Astrocyte (in vitro differentiated cells and primary cell): Measurements from ENCODE around the gene CTRB2. TPM values are rescaled to one million over a fixed set of nuclear protein-coding genes. Genes with fewer than 3 reads are reported as not detected.

Experiments
- DNase-seq: peaks from one replicate; pipeline ENCODE4 v3.0.0-alpha.2; 2010; ENCODE audit warnings: low read depth
- FAIRE-seq: peaks from 2 replicates; lab custom pipeline; 2011; peaks lifted over from hg19 to GRCh38; lab: Jason Lieb, UNC
- H2AFZ ChIP-seq: 2 replicates; pipeline ENCODE4 v1.6.0; 2012; ENCODE audit warnings: low read depth, low read length, inconsistent platforms
- H3K27ac ChIP-seq: 2 replicates; pipeline ENCODE4 v1.5.1; 2011; ENCODE audit warnings: low read depth, low read length, inconsistent platforms
- H3K27me3 ChIP-seq: 2 replicates; pipeline ENCODE4 v1.6.0; 2011; ENCODE audit warnings: low read length, inconsistent platforms; ENCODE audit not compliant: insufficient read depth
- H3K36me3 ChIP-seq: 2 replicates; pipeline ENCODE4 v1.5.1; 2011; ENCODE audit warnings: low read length, inconsistent platforms; ENCODE audit not compliant: insufficient read depth
- H3K4me1 ChIP-seq: 2 replicates; pipeline ENCODE4 v1.5.1; 2011; ENCODE audit warnings: low read length, inconsistent platforms; ENCODE audit not compliant: insufficient read depth
- H3K4me2 ChIP-seq: 2 replicates; pipeline ENCODE4 v1.6.0; 2012; ENCODE audit warnings: low read length, inconsistent platforms
- H3K4me3 ChIP-seq: 2 replicates; pipeline ENCODE4 v1.5.1; 2011; ENCODE audit warnings: low read depth, mild to moderate bottlenecking, low read length, inconsistent platforms; ENCODE audit not compliant: insufficient read depth
- H3K79me2 ChIP-seq: 2 replicates; pipeline ENCODE4 v1.6.0; 2012; ENCODE audit warnings: mild to moderate bottlenecking, low read length, inconsistent platforms; ENCODE audit not compliant: insufficient read depth
- H3K9ac ChIP-seq: 2 replicates; pipeline ENCODE4 v1.6.0; 2012; ENCODE audit warnings: mild to moderate bottlenecking, low read length, inconsistent platforms
- H3K9me3 ChIP-seq: 2 replicates; pipeline ENCODE4 v1.5.1; 2012; ENCODE audit warnings: low read depth, mild to moderate bottlenecking, low read length, inconsistent platforms; ENCODE audit not compliant: insufficient read depth
- H4K20me1 ChIP-seq: 2 replicates; pipeline ENCODE4 v1.6.0; 2012; ENCODE audit warnings: low read length, inconsistent platforms; ENCODE audit not compliant: insufficient read depth
- H3K27ac Mint-ChIP-seq: one replicate; pipeline ENCODE4 v1.8.0; 2021; ENCODE audit warnings: mild to moderate bottlenecking, mixed read lengths; ENCODE audit not compliant: unreplicated experiment
- H3K27me3 Mint-ChIP-seq: one replicate; pipeline ENCODE4 v1.8.0; 2021; ENCODE audit warnings: low read depth, mixed read lengths; ENCODE audit not compliant: unreplicated experiment
- H3K36me3 Mint-ChIP-seq: one replicate; pipeline ENCODE4 v1.8.0; 2021; ENCODE audit warnings: low read depth, mixed read lengths; ENCODE audit not compliant: unreplicated experiment
- H3K4me1 Mint-ChIP-seq: one replicate; pipeline ENCODE4 v1.8.0; 2021; ENCODE audit warnings: low read depth, mixed read lengths; ENCODE audit not compliant: unreplicated experiment
- H3K4me3 Mint-ChIP-seq: one replicate; pipeline ENCODE4 v1.8.0; 2021; ENCODE audit warnings: mild to moderate bottlenecking, moderate library complexity, mixed read lengths; ENCODE audit not compliant: unreplicated experiment
- H3K9me3 Mint-ChIP-seq: one replicate; pipeline ENCODE4 v1.8.0; 2021; ENCODE audit warnings: mild to moderate bottlenecking, mixed read lengths; ENCODE audit not compliant: unreplicated experiment
- EZH2 ChIP-seq: IDR thresholded peaks from 2 replicates; pipeline ENCODE4 v1.6.1; 2012; ENCODE audit warnings: mild to moderate bottlenecking, low read length, inconsistent platforms; ENCODE audit not compliant: insufficient read depth
- total RNA-seq: library from RNA; stranded (reverse); gene quantifications from 2 replicates; pipeline ENCODE4 v1.2.1, GENCODE V29; 2021
- TF ChIP-seq, protein P1 (sequence below): IDR thresholded peaks from 2 replicates; pipeline ENCODE4 v1.5.1; 2011; ENCODE audit warnings: low read depth, mild to moderate bottlenecking, inconsistent platforms, low read length, moderate library complexity; ENCODE audit not compliant: insufficient read depth

The CTRB2 gene
- total RNA-seq, 1 donor from 2014 or later = 0.43 TPM

DNA sequence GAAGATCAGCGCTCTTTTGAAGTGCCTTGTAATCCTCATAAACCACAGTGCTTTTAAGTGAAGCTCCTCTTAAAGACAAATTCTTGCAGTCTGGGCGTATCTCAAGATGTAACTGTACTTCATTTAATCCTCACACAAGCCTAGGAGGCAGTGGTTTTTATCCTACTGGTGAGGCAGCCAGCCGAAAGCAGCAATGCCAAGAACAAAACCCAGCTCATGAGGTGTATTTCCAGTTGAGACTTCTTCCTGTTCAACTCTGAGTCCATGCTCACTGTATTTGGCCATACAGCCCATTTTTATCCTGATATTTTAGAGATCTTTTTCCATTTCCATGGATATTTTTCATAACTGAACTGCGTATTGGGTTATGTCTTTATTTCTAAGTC lies 13.7 kb downstream of the CTRB2 start:
- Mint-ChIP-seq H3K4me1 (no peaks in the 10 kb centered on the region), H3K27ac (no peak overlapping the region), H3K27me3 (peaks cover 33% of the 10 kb centered on the region), H3K9me3 (peaks cover 33% of the 10 kb centered on the region), H3K36me3 (peaks cover 5% of the 10 kb centered on the region), H3K4me3 (no peak overlapping the region)
- H4K20me1 ChIP-seq = no peaks in the 10 kb centered on the region
- no peaks in the 10 kb centered on the region for H3K27me3 ChIP-seq
- DNase-seq (no peak), FAIRE-seq (no peak)
- H3K79me2 ChIP-seq = no peaks in the 10 kb centered on the region
- no peak overlapping the region for H2AFZ ChIP-seq
- H3K36me3 ChIP-seq = no peaks in the 10 kb centered on the region
- no peak overlapping the region for H3K4me2 ChIP-seq
- H3K9me3 ChIP-seq = no peaks in the 10 kb centered on the region
- no peaks in the 10 kb centered on the region for H3K4me1 ChIP-seq
- no peak overlapping the region for H3K9ac ChIP-seq
- no peak for TF ChIP-seq EZH2
- TF ChIP-seq, protein P1, sequence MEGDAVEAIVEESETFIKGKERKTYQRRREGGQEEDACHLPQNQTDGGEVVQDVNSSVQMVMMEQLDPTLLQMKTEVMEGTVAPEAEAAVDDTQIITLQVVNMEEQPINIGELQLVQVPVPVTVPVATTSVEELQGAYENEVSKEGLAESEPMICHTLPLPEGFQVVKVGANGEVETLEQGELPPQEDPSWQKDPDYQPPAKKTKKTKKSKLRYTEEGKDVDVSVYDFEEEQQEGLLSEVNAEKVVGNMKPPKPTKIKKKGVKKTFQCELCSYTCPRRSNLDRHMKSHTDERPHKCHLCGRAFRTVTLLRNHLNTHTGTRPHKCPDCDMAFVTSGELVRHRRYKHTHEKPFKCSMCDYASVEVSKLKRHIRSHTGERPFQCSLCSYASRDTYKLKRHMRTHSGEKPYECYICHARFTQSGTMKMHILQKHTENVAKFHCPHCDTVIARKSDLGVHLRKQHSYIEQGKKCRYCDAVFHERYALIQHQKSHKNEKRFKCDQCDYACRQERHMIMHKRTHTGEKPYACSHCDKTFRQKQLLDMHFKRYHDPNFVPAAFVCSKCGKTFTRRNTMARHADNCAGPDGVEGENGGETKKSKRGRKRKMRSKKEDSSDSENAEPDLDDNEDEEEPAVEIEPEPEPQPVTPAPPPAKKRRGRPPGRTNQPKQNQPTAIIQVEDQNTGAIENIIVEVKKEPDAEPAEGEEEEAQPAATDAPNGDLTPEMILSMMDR = no peak
- H3K4me3 ChIP-seq = no peak overlapping the region
- H3K27ac ChIP-seq = no peak overlapping the region

- H3K4me2 ChIP-seq = no peak overlapping the region
- no peak overlapping the region for H3K4me3 ChIP-seq
- no peaks in the 10 kb centered on the region for H4K20me1 ChIP-seq
- FAIRE-seq (no peak), DNase-seq (no peak)
- no peaks in the 10 kb centered on the region for H3K9me3 ChIP-seq
- Mint-ChIP-seq H3K4me3 (no peak overlapping the region), H3K4me1 (no peaks in the 10 kb centered on the region), H3K9me3 (peaks cover 33% of the 10 kb centered on the region), H3K27me3 (peaks cover 33% of the 10 kb centered on the region), H3K27ac (no peak overlapping the region), H3K36me3 (peaks cover 5% of the 10 kb centered on the region)
- H3K79me2 ChIP-seq = no peaks in the 10 kb centered on the region
- H3K9ac ChIP-seq = no peak overlapping the region
- H3K27me3 ChIP-seq = no peaks in the 10 kb centered on the region
- H2AFZ ChIP-seq = no peak overlapping the region
- no peak for TF ChIP-seq EZH2
- TF ChIP-seq, protein P1 = no peak
- H3K4me1 ChIP-seq = no peaks in the 10 kb centered on the region
- H3K36me3 ChIP-seq = no peaks in the 10 kb centered on the region
- H3K27ac ChIP-seq = no peak overlapping the region
These were observed 14.2 kb downstream of the CTRB2 start for GRCh38 chr16:75192606-75193264.

- TF ChIP-seq EZH2 = no peak
- TF ChIP-seq, protein P1 = no peak
- no peak overlapping the region for H3K4me2 ChIP-seq
- Mint-ChIP-seq H3K27me3 (peaks cover 25% of the 10 kb centered on the region), H3K27ac (no peak overlapping the region), H3K9me3 (peaks cover 39% of the 10 kb centered on the region), H3K4me1 (no peaks in the 10 kb centered on the region), H3K4me3 (no peak overlapping the region), H3K36me3 (peaks cover 5% of the 10 kb centered on the region)
- no peaks in the 10 kb centered on the region for H3K4me1 ChIP-seq
- H3K27me3 ChIP-seq = no peaks in the 10 kb centered on the region
- H4K20me1 ChIP-seq = no peaks in the 10 kb centered on the region
- DNase-seq (no peak), FAIRE-seq (no peak)
- H3K79me2 ChIP-seq = no peaks in the 10 kb centered on the region
- H3K4me3 ChIP-seq = no peak overlapping the region
- no peak overlapping the region for H3K9ac ChIP-seq
- H2AFZ ChIP-seq = no peak overlapping the region
- no peak overlapping the region for H3K27ac ChIP-seq
- H3K36me3 ChIP-seq = no peaks in the 10 kb centered on the region
- H3K9me3 ChIP-seq = no peaks in the 10 kb centered on the region
These were observed 17.2 kb downstream of the CTRB2 start for GRCh38 chr16:75189638-75190245.
